NOMO-1 treated with DMSO at 0.1 percent for 48 hours (cell line): ENCODE data around the gene RGS6.
A peak's percentile ranks its signal among the peaks of the same experiment; 100 is the strongest.

ENCODE experiments used
- DNase-seq: peaks from one replicate; lab custom pipeline; 2025; ENCODE audit not compliant: unreplicated experiment; lab: John Stamatoyannopoulos, UW

Gene RGS6

DNA sequence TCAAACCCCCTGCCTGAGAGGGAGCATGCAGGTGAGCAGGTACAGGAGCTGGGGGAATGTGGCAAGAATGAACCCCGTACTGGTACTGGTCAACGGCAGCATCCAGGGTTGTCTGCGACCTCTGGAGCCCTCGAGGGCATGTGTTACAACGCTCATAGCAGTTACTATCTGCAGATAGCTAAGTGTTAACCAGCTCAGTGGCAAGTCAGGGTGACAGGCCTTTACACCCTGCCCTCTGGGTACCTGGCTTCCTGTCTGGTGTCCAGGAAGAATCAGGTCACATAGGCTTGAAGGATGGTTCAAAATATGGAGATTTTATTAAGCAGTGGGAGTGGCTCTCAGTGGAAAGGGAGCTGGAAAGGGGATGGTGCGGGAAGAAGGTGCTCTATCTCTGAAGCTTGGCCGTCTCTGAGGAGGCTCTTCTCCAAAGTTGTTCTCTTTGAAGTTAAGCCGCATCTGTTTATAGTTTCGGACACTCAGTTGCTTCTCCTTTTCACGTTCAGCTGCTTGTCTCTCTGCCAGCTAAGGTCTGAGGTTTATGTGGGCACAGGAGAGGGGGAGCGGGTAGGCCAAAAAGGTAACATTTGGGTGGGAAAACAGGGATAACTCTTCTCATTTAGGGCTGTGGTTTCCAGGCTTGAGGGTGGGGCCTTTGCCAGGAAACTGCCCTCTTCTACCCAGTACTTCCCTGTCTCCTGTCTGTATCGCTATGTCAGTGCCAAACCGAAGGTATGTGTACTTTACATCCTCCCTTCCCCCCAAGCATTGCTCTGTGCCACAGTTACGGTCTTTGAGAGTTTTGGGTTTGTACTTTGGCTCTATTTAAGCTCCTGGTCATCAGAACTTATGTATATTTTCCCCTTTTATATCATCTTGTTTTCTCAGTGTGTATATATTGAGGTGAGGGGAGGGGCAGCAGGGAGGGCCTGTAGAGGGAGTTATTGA lies 305.8 kb downstream of the RGS6 start:
- peak; percentile 34 for DNase-seq

DNA sequence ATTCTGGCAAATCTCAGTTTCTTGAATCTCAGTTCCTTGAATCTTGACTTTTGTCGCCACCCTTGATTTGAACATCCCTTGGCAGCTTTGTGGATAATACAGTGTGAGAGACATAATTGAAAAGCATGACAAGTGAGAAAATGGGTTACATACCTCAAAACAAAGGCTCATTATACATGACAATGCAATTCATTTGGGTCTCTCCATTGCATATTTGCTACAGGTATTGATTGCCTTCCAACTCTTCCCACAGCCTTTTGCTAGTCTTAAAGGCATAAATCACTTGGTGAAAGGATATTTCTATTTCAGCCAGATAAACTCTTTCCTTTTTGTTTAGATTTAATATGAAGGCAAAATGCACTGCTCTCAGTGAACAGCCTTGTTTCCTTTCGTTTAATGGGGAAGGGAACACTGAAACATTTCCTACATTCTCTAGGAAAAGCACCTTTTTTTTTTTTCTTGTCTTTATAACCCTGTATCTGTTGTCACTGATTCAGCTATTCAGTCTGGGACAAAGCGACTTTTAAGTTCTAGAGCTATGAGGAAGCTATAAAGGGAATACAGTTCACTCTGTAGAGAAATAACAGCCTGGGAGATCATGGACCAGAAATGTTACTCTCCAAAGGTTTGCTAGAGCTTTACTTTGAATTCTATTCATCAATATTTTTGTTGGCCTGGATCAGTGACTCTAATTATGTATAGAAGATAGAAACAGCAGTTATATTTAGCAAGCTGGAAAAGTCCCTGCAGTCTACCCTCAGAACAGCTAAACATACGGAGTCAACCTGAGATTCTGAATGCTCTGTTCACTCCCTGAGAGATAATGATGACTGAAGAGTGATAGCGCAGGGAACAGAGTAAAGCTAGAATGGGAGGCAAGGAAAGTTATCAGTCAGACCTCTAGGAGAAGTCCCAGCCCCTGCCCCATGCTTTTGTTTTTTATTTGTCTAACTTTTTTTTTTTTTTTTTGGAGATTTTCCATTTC lies 311.4 kb downstream of the RGS6 start:
- DNase-seq = no peak

DNA sequence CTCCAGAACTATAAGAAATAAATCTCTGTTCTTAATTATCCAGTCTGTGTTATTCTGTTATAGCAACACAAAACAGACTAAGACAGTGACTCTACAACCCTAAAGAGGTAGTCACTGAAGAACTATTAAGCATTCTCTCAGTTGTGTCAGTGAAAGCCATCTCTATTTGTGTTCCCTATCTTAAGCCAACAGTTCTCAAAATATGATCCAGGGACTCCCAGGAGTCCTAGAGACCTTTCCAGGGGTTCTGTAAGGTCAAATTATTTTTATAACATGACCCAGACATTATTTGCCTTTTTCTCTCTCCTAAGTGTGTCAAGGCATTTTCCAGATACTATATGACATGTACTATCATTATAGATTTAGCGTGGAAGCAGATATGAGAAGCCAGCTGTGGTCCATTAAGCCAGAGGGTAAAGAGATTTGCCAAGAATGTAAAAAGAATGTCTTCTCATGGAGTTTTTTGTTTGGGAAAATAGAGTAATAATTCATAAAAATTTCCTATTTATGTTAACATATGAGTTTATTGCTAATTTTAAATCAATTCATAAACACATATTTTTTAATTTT lies 315.8 kb downstream of the RGS6 start:
- DNase-seq = no peak

DNA sequence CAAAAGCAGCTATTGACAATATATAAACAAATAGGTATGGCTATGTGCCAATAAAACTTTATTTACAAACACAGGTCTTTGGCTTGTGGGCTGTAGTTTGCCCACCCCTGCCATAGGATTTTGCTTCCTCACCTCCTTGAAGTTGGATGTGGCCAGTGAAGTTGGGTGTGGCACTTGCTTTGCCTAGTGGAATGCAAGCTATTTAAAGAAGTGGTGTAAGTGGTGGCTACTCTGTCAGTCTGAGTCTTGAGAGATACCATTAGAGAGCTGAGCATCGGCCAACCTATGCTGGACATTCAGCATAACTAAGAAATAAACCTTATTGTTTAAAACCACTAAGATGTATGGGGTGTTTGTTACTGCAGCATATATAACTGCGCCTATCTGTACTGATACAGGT lies 321.3 kb downstream of the RGS6 start:
- DNase-seq = no peak

DNA sequence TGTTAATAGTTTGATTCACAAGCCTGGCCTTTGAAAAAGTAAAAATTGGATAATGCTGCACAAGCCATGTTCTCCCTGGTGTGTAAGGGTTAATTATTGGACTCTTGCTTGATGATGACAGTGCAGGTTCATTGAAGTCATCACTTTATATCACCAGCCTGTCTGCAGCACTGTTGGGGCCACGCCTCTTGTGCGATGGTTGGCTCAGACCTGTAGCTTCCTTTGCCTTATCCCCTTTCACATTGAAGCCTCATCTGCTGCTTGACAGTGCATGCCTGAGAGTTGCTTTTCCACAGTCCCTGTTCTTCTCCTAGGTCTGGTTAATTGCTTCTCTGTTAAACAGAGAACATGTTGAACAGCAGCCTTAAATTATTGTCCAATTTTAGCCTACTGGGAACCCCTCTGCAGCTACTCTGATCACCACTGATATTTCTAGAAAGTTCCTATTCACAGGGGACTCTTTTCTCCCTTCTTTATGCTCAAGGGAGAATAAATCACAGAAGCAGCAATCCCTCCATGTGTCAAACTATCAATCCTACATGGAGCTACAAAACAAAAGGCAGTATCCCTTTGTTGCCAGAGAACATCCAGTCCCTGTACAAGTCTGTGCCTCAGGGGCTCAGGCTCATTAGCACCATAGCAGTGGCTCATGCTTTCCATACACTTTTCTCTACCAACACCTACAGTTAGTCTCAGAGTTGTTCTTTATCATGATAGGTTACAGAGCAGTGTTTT lies 322.1 kb downstream of the RGS6 start:
- DNase-seq = no peak

DNA sequence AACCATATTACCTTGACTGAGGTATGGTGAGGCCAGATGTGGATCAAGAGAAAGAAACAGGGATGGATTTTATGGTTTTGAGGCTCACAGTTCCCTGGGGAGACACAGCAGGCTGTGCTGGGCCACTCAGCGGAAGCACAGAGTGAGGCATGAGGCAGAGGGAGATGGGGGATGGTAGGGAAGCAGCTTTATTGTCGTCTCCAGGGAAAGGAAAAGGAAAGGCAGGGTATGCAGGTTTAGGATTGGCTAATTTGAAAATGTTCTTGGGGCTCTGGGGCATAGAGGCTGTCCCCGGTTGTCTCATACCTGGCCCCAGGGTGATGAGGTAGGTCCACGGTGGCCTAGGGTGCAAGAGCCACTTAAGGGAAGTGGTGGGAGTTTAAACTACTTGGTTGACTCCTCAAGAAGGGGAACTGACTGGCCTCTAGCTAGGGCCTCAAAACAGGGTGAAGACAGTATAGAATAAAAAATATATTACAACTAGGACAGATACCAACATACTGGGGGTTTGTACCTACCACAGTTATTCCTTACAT lies 322.8 kb downstream of the RGS6 start:
- DNase-seq = no peak

DNA sequence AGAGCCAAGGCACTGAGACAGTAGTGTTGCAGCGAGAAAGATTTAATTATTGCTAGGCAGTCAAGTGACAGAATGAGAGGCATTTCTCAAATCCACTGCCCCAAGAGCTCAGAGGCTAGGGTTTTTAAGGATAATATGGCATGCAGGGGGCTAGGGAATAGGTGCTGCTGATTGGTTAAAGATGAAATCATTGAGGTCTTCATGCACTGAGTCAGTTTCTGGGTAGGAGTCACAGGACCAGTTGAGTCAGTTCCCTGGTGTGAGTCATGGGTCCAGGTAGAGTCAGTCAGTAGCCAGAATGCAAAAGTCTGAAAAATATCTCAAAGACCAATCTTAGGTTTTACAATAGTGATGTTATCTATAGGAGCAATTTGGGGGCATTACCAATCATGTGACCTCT lies 323.8 kb downstream of the RGS6 start:
- DNase-seq = no peak

DNA sequence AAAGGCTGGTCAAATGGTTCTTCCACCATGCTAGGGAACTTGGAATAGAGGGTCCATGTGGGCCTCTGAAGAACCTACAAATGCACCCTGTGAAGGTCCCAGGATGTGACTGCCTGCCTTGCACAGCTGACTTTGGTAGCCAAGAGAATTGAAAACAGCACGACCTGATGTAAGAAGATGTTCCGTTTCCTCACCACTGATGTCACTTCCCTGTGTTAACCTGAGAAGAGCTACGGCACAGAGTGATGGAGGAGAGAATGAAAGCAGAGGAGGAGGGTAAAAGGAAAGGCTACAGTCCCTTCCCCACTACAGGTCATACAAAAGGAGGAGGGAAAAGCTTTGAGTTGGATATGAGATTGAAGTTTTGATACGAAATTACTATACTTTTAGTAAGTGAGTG lies 328.8 kb downstream of the RGS6 start:
- no peak for DNase-seq

DNA sequence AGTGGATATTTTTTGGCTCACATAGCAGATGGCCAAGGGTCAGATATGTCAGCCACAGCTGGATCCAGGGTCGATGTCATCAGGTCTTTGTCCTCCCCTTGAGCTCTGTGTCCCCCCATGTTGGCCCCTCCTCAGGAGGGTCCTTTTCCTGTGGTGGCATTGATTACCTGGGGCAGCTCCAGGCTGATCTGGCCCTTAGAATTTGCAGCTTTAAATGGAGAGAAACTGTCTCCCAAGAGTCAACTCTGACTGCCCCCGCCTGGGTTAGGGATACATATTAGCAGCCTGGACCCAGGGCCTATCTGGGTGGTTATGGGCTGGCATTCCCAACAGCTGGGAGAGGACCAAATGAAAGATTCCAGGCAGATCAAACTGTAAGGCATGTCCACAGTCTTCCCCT lies 330.5 kb downstream of the RGS6 start:
- DNase-seq = no peak

DNA sequence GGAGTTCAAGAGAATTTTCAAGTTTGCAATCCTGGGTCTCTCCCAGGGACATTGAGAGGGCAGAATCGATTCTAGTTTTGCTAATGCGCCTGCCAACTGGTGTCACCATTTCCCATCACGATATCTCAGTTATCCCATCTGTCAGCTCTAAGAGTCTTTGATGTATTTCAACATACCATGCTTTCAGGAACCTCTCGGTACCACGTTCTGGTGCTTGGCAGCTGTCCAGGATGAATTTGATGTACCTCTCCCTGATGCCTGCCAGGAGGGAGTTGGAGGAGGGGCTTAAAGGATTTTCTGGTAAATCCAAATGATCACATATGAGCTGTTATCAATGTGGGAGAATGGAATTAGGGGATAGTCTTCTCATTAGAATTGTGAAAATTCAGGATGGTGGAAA lies 332.5 kb downstream of the RGS6 start:
- no peak for DNase-seq

DNA sequence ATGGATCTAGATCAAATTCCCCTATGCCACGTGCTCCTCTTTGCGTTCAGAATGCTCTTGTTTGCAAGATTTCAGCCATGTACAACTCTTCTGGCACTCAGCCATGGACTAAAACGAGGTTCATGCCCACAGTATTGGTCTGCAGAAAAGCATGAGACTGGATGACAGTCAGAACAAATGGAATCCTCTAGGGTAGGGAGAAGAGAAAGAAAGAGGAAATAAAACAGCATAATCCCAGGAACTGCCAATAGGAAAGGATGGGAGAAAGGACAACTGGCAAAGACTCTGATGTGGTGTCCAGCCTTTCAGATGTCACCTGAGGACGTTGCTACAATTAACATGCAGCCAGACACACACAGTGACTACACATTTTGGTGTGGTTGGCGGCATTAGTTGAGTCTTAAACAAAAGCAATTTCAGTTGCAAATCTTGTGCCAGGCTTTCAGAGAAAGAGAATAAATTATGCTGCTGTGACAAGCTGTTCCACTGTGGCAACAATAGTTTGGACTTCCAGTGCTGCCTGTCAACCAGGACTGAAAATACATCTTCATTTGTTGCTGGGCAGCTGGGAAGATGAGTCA lies 338.0 kb downstream of the RGS6 start:
- DNase-seq = no peak

DNA sequence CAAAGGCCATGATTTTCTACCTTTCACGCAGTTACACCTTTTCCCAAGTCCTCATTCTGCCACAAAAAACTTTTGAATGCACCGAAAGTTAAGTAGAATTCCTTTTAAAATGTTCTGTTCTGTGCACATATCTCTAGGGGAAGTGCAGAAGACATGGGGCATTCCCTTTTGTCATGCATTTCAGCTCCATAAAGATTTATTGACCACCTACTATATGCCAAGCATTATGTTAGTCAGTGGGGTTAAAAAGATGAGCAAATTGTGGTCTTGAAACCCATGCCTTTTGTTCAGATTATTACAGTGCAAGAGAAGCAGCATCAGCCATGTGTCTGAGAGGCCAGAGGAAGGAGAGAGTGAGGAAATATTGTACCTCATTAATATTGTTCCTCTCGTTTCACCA lies 338.5 kb downstream of the RGS6 start:
- no peak for DNase-seq

DNA sequence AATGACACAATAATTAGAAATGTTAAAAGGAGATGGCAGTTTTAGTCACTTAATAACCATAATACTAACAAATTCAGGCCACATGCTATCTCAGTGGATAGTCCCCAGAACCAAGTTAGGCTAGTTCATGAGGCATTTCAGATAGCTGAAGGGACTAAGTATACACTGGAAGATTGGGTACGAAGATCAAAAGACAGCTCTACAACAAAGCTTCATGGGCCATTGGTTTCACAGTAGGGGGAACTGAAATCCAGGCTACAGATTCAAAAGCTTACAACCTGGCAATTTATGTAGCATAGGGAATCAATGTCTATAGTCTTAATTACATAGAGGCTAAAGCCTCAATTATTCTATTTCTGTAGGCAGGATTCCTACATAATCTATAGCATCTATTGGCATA lies 343.0 kb downstream of the RGS6 start:
- DNase-seq = no peak

DNA sequence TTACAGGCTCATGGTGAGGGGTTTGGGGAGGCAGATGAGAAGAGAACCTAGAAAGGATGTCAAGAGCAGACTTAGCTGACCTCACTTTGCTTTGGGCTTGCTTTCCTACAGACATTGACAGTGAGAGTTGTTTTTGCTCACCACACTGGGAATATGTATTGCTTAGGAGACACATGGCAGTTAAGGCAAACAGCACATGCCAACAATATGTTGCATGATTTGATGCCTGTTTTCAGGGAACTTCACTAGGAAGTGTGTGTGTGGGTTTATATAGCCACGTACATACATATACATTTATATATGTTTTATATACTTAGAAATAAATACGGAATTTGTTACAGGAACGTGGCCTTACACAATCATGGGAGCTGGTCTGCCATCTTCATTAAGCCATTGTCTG lies 346.1 kb downstream of the RGS6 start:
- DNase-seq = no peak

DNA sequence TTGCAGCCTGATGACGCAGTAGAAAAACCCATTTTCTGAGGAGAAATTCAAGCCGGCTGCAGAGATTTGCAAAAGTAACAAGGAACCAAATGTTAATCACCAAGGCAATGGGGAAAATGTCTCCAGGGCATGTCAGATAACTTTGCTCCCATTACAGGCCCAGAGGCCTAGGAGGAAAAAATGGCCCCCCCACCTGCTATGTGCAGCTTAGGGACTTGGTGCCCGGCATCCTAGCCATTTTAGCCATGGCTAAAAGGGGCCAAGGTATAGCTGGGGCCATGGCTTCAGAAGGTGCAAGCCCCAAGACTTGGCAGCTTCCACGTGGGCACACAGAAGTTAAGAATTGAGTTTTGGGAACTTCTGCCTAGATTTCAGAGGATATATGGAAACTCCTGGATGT lies 351.9 kb downstream of the RGS6 start:
- DNase-seq = no peak

DNA sequence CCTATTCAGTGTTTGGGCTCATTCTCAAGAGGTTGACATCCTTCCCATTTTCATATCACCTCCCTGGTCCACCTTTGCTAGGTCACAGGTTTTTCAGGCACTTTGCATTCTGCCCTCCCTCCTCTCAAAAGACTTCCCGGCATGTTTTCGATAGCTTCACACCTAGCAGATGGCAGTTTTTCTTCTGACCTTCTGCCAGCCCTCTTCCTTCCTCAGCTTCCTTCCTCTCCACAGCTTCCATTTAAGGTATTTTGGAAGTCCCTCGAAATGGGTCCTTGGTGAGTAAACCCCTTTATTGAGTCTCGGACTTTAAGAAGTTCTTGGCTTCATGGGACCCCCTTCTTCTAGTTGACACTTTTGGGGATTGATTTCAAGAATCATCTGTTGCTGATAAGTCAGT lies 358.0 kb downstream of the RGS6 start:
- no peak for DNase-seq

DNA sequence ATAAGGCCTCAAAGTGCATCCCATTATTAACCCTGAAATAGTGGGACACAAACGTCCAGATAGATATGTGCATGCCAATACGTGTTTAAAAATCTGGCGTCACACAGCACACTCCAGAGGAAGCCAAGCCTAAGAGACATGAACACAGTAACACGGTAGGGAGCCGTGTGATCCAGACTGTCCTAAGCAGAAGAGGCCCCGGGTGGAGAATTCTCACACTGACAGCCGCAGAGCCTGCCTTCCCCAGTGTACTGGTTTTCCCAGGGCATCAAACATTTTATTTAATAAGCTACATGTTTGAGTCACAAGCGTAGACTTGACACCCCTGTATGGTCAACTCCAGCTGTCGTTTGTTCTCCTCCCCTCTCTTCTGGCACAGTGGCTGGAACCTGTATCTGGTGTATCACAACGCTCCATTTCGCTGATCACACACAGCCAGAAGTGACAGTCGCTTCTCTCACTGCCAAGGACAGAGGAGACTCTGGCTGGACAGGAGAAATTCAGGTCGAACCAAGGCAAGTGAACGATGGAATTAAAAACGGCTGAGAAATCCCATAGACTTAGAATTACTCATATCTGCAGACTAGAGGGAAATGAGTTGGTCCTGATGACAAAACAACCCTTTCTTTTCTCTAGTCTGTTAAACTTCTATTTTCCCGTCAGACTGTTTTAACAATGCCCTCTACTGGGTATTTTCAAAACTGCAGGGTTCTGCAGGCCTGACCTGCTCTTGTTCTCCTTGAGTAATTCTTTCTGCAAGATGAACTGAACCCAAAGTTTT lies 359.9 kb downstream of the RGS6 start:
- DNase-seq = peak; percentile 34

DNA sequence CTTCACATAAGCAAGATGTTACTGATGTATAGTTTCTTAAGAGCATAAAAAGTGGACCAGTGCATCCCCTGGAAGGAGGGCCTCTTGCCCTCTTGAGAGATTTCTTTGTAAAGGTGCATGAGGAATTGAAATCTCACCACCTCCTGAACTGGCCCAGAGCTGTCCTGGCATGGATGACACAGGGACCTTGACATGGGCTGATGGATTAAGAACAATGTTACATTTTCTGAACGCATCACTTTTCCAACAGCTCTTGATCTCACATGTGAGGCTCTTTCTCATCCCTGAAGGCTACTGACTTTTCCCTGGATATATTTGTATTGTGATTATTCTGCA lies 360.4 kb downstream of the RGS6 start:
- DNase-seq = no peak

DNA sequence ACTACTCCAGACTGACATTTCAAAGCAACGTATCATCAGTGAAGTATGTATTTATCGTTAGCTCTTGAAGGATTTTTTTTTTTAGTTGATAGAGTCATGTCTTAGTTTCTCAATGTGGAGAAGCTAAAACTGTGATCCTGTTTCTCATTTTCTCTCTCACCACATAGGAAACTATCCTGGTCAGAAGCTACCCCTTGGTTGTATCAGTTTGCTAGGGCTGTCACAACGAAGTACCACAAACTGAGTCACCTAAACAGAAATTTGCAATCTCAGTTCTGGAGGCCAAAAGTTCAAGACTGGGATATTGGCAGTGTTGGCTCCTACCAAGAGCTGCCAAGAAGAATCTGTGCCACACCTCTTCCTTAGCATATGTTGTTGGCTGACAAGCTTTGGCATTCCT lies 369.1 kb downstream of the RGS6 start:
- DNase-seq = no peak

DNA sequence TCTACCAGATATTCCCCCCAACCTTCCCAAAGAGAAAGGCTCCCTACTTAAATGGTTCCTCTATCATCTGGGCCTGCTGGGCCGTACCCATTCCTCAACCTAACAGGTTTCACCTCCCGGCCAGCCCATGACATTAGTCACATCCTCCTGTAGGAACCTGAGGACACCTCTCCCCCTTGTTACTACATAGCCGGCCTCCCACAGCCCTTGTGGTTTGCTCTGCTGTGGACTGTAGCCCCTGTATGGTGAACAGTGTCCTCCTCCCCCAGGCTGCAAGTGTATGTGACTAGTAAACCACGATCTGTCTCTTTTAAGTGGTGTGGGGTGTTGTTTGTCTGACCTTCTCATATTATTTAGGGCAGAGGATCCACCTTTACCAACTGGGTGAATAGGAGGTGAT lies 371.7 kb downstream of the RGS6 start:
- DNase-seq = no peak
